Endothelial cell of umbilical vein (primary cell): ENCODE data around the gene CDC42.

Experiments used
- MAX ChIP-seq: IDR thresholded peaks from 2 replicates; pipeline ENCODE4 v1.6.1; 2011; ENCODE audit not compliant: insufficient read depth, insufficient read length
- TF ChIP-seq, protein P1 (sequence below), 2 donors: IDR thresholded peaks; 1 replicate in 1 of 2; 2 replicates in 1 of 2; pipeline ENCODE4 v1.5.1; 2011; ENCODE audit warnings: low read length in 2 of 2, mild to moderate bottlenecking in 2 of 2, moderate library complexity in 2 of 2, control low read depth in 1 of 2, inconsistent platforms in 1 of 2, low read depth in 1 of 2; ENCODE audit not compliant: insufficient read depth in 1 of 2; ENCODE audit errors: extremely low read depth in 1 of 2

GRCh38 chr1:22052115-22053016, at the start of gene CDC42:
- TF ChIP-seq, protein P1, sequence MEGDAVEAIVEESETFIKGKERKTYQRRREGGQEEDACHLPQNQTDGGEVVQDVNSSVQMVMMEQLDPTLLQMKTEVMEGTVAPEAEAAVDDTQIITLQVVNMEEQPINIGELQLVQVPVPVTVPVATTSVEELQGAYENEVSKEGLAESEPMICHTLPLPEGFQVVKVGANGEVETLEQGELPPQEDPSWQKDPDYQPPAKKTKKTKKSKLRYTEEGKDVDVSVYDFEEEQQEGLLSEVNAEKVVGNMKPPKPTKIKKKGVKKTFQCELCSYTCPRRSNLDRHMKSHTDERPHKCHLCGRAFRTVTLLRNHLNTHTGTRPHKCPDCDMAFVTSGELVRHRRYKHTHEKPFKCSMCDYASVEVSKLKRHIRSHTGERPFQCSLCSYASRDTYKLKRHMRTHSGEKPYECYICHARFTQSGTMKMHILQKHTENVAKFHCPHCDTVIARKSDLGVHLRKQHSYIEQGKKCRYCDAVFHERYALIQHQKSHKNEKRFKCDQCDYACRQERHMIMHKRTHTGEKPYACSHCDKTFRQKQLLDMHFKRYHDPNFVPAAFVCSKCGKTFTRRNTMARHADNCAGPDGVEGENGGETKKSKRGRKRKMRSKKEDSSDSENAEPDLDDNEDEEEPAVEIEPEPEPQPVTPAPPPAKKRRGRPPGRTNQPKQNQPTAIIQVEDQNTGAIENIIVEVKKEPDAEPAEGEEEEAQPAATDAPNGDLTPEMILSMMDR (IDR thresholded peaks at IDR 0.05; ENCODE audit: extremely low read depth in 1 of 2, insufficient read depth in 1 of 2, low read depth in 1 of 2, low read length in 2 of 2) = no peak
- TF ChIP-seq MAX = no peak
